Measurements from ENCODE around the gene RGS17.
"Not testable (repeated sequence)": the region's sequence is repeated elsewhere in the genome, so short reads cannot be mapped to it uniquely, and the experiment has no call there.

The RGS17 gene

DNA sequence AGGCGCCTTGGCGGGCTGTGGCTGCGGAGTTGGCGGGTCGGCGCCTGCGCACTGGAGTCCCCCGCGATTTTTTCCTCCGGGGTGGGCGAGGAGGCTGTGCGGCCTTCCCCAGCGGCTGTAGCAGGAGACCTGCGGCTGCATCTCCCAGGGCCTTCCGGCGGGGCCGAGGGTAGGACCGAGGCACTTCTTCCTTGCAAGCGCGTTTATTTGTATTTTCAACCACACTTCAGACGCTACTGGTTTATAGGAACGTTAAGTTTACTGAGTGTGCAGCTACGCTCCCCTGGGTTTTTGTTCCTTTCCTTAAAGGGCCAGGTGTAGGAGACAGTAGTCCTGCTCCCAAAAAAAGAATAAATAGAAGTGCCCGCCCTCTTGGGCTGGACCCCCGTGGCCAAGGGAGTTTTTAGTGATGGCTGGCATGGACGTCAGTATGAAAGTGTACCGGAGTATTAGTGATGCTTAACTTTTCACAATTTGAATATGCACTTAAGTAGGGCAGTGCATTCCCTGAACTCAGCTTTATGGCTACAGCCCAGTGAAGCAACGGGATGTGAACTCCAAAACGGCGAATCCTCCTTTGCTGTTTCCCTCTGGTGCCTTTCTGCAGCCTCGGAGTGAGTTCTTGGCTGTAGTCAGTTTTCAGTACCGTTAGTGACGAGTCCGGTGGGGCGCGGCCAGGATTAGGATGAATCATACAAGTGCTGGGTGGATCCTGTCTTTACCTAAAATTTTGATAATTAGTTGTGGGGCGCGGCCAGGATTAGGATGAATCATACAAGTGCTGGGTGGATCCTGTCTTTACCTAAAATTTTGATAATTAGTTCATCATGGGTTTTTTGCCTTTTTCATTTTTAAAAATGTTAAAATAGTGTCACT is 147.2 kb downstream of the RGS17 start:
- DNase-seq (ENCODE audit: low spot score) = peak; percentile 67

DNA sequence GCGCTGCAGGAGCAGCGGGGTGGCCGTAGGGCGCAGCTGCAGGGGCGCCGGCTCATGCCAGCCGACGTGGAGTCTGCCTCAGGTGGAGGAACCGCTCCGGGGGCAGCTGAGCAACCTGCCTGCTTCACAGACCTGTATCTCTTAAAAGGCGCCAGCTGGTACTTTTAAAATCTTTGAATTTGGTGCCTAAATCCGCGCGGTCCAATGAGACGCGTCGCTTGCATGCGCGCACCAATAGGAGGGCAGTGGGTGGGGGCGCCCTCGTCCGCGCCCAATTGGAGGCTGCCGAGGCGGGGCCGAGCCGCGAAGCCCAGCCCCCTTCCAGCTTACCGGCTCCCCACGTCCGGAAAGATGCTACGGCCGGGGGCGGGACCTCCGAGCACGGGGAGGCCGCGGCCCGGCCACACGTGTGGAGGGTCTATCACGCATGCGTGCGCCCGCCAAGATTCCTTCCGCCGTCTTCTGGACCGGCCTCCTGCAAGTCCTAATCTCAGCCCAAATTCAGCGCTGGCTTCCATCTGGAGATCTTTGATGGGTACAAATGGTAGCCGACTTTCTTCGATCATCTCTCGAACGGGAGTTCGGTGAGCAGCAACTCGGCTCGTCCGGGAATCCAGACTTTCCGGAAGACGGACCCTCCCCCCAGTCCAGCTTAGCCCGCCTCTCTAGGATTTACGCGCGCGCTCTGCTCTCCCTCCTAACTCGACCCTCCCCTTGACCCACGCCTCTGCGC is 148.0 kb downstream of the RGS17 start, which contains the start of gene FBXO5:
FBXO5 (minus strand) TSS at position 138 of the 733 bp plus-strand sequence; CDS start at position 56, 82 bp downstream.
- DNase-seq (ENCODE audit: low spot score) = peak; percentile 97

DNA sequence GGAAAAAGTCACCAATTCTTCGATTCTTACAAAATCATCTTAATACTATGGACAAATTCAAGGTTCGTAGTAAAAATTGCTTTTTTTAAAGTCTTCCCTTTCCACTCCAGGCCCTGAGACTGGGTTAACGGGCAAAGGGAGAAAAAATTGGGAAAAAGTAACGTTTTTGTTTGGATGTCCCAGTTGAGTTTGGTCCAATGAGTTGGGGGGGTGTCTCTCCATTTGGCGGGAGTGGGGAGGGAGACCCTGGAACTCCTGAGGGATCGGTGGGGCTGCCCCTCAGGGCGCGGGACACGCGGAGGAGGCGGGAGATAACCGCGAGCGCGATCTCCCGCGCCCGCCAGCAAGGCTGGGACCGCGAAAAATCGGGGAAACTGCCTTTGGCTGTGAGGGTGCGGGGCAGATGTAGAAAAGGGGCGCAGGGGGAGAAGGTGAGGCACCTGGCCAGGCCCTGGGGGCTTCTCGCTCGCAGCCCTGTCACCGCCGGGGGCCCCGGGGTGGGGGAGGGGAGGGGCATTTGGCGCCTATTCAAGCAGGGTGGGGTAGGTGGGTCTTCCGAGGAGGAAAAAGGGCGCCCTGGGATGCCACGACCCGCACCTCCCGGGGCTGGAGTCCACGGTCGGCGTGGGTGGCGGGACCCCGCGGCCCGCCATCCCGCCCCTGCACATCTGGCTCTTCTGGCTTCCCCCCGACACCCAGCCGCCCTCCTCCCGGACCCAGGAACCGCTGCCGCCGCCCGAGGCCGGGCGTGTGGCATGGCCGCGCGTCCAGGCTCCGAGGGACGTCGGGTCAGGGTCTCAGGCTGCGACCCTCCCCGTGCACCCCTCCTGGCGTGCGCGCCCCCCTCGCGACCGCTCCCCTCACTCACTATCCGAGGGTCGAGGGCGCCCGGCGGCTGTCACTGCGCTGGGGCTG is 148.8 kb downstream of the RGS17 start:
- DNase-seq (ENCODE audit: low spot score) = no peak

DNA sequence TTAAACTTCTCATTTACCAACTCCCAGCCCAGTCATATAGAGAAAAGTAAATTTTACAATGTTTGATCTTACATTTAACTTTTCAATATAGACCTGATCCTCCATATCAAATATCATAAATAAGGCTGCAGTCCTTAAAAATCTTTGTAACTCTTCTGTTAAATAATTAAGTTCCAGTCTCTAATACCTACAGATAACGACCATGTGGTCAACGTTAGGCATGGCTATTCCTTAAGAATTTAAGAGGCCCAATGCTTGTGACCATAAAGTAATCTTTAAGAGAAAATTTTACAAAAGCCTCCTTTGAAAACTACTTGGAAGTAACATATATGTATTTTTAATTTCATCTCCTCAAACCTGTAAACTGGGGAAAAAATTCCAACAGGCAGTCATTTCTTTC is 149.9 kb downstream of the RGS17 start:
- no peak for DNase-seq (ENCODE audit: low spot score)

DNA sequence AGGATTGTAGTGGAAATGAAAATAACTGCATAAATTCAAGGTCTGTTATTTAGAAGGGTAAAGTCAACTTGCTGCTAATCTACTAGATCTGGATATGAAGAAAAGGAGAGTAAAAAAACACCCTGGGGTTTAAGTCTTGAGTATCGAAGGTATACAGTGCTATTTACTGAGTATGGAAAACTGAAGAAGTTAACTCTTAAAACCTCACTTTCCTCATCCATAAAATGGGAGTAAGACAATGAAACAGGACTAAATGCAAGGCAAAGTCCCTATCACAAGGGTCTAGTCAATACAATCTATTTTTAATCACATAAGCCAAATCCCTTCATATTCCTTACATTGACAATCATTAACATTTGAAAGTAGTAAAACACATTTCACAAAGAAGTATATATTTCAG is 150.4 kb downstream of the RGS17 start:
- DNase-seq (ENCODE audit: low spot score) = no peak

DNA sequence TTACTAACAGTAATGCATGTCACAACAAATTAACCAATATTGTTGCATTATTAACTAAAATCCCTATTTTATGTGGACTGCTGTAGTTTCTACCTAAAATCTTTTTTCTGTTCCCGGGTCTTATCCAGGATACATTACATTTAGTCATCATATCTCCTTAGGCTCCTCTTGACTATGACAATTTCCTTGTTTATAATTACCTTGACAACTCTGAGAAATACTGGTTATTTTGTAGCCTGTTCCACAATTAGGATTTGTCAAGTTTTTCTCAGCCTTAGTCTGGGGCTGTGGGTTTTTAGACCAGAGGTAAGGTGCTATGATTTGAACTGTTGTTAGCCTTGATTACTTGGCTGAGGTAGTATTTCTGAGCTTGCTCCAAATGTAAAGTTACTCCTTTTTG is 152.0 kb downstream of the RGS17 start:
- no peak for DNase-seq (ENCODE audit: low spot score)

GRCh38 chr6:152978058-152978457 is 153.0 kb downstream of the RGS17 start:
- DNase-seq (ENCODE audit: low spot score) = no peak

DNA sequence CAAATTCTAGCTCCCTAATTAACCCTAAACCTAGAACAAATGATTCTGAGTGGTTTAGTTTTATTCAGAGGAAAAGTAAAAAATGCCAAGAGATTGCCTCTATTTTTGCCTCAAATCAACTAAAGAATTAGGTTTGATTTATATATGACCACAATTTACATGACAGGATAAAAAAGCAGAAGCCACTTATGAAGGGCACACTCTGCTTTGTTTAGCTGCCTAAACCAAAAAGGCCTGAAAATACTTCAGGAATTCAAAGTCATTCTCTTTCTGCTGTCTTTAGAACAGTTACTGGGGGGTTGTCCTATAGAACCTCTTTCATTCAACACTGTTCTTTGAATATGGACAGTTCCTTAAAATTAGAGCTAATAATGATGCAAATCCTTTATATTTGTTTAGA is 153.5 kb downstream of the RGS17 start:
- no peak for DNase-seq (ENCODE audit: low spot score)

DNA sequence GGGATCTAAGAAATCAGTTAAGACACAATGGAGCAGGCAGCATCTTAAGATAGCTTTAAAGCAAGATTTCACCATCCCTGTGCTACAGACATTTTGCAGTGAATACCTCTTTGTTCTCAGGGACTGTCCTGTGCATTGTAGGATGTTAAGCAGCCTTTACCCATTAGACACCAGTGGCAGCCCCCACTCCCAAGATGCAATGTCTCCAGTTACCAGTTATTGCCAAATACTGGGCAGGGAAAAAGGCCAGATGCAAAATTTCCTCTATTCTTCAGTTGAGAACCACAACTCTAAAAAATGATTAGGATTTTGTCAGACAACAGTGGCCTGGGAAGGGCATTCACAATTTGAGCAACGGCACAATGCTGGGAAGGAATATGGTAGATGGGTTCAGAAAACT is 154.3 kb downstream of the RGS17 start:
- DNase-seq (ENCODE audit: low spot score) = no peak

- DNase-seq (ENCODE audit: low spot score) = peak; percentile 22
Measured at GRCh38 chr6:152975204-152975915, 155.7 kb downstream of the RGS17 start.

DNA sequence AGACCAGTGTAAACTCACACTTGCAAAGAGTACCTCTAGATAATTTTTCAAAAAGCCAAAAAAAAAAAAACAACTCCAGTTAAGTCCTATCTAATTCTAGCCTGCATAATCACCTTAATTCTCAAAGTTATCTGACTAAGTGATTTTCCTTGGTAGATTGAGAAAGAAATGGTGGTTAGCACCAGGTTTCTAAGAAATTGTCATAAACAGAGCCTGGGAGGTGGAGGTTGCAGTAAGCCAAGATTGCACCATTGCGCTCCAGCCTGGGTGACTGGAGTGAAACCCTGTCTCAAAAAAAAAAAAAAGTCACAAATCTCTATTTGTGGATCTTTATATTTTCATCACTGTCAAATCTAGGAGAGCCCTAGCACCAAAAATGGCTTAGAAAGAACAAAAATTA is 157.2 kb downstream of the RGS17 start:
- no peak for DNase-seq (ENCODE audit: low spot score)

GRCh38 chr6:152969688-152970418 is 161.2 kb downstream of the RGS17 start:
- DNase-seq (ENCODE audit: low spot score) = no peak

DNA sequence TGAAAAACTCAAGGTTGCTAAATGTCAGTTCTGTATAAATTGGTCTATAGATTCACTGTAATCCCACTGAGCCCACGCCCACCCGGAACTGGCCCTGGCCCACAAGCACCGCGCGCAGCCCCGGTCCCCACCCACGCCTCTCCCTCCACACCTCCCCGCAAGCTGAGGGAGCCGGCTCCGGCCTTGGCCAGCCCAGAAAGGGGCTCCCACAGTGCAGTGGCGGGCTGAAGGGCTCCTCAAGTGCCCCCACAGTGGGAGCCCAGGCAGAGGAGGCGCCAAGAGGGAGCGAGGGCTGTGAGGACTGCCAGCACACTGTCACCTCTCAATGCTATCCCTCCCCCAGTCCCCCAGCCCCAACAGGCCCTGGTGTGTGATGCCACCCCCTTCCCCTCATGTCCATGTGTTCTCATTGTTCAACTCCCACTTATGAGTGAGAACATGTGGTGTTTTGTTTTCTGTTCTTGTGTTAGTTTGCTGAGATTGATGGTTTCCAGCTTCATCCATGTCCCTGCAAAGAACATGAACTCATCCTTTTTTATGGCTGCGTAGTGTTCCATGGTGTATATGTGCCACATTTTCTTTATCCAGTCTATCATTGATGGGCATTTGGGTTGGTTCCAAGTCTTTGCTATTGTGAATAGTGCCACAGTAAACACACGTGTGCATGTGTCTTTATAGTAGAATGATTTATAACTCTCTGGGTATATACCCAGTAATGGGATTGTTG is 164.8 kb downstream of the RGS17 start:
- DNase-seq (ENCODE audit: low spot score) = not testable (repeated sequence)

- no peak for DNase-seq (ENCODE audit: low spot score)
Measured at GRCh38 chr6:152959333-152959732, 171.7 kb downstream of the RGS17 start.

DNA sequence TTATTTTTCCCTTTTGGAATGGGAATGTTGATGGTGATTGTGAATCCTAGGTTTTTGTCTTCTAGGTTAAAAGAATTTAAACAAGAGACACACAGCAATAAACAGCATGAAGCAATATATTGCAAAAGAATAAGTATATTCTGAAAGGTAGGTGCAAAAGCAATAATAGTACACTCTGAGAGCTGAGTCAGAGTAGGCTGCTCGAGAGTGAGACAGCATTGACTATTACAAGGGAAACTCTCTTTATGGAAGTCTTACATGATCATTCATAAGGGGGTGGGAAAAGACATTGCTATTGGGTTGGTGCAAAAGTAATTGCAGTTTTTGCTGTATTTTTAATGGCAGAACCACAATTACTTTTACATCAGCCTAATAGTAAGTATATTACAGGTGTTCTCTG is 173.3 kb downstream of the RGS17 start:
- no peak for DNase-seq (ENCODE audit: low spot score)
